A673 (cell line): Measurements from ENCODE around the gene EMILIN2. TPM values are rescaled to one million over a fixed set of nuclear protein-coding genes. Genes with fewer than 3 reads are reported as not detected.

Experiments
- BruUV-seq: library from RNA; stranded (reverse); fragments of 400-500 nt; replicated peaks from 2 replicates; lab custom pipeline; 2021; lab: Mats Ljungman, UMichigan
- CTCF ChIA-PET: fragments of 300-600 bp; sonication (Branson Sonifier 250); formaldehyde crosslinking; loops from one replicate; lab custom pipeline; 2022; ENCODE audit warnings: antibody characterized with exemption; lab: Charles Lee
- POLR2A ChIA-PET: fragments of 300-600 bp; sonication (Branson Sonifier 250); formaldehyde crosslinking; loops from one replicate; lab custom pipeline; 2022; ENCODE audit warnings: antibody characterized with exemption; ENCODE audit not compliant: low non-redundant PET; lab: Charles Lee
- DNase-seq: peaks from one replicate; pipeline ENCODE4 v3.0.0-alpha.2; 2015; ENCODE audit warnings: low spot score
- H3K27ac ChIP-seq: fragments of 200-600 bp; sonication (generic); 2 replicates; pipeline ENCODE4 v1.5.1; 2016; ENCODE audit warnings: mixed run types, low read depth, mild to moderate bottlenecking, mixed read lengths, antibody characterized with exemption, low read length; ENCODE audit not compliant: poor library complexity, severe bottlenecking
- H3K27me3 ChIP-seq: fragments of 200-600 bp; sonication (generic); replicated peaks from 2 replicates; pipeline ENCODE4 v1.6.1; 2017; ENCODE audit warnings: mixed run types, low read depth, mild to moderate bottlenecking, mixed read lengths, antibody characterized with exemption, low read length; ENCODE audit not compliant: insufficient read depth, poor library complexity
- H3K36me3 ChIP-seq: fragments of 200-600 bp; sonication (generic); 2 replicates; pipeline ENCODE4 v1.6.1; 2016; ENCODE audit warnings: mixed run types, mild to moderate bottlenecking, mixed read lengths, antibody characterized with exemption, low read length; ENCODE audit not compliant: insufficient read depth, poor library complexity, severe bottlenecking
- H3K4me1 ChIP-seq: fragments of 200-600 bp; sonication (generic); 2 replicates; pipeline ENCODE4 v1.6.1; 2017; ENCODE audit warnings: mixed run types, mild to moderate bottlenecking, mixed read lengths, antibody characterized with exemption, low read length; ENCODE audit not compliant: insufficient read depth, poor library complexity, severe bottlenecking
- H3K4me3 ChIP-seq: fragments of 200-600 bp; sonication (generic); 2 replicates; pipeline ENCODE4 v1.5.1; 2016; ENCODE audit warnings: low read depth, mixed run types, mild to moderate bottlenecking, mixed read lengths, low read length; ENCODE audit not compliant: poor library complexity, severe bottlenecking
- H3K9me3 ChIP-seq: fragments of 200-600 bp; sonication (generic); 2 replicates; pipeline ENCODE4 v1.6.1; 2016; ENCODE audit warnings: mixed run types, low read depth, mild to moderate bottlenecking, mixed read lengths, antibody characterized with exemption, low read length; ENCODE audit not compliant: poor library complexity, severe bottlenecking
- CTCF ChIP-seq: fragments of 300-800, 200-600 bp; sonication (generic); conservative IDR thresholded peaks from 2 replicates; pipeline ENCODE4 v1.5.1; 2017; ENCODE audit warnings: low read depth, mild to moderate bottlenecking, antibody characterized with exemption, low read length, moderate library complexity, mixed read lengths
- EZH2 ChIP-seq: fragments of 200-600 bp; sonication (generic); IDR thresholded peaks from 2 replicates; pipeline ENCODE4 v1.6.1; 2017; ENCODE audit warnings: borderline replicate concordance, low read depth, mild to moderate bottlenecking, mixed read lengths, antibody characterized with exemption, low read length; ENCODE audit not compliant: poor library complexity, severe bottlenecking
- intact Hi-C: fragments of 100-400 bp; cut with micrococcal nuclease; formaldehyde crosslinking; loops from one replicate; pipeline ENCODE4 v1.10.0; 2022; ENCODE audit not compliant: unreplicated experiment
- total RNA-seq: library from RNA; stranded (reverse); gene quantifications from 2 replicates; pipeline ENCODE4 v1.2.3, GENCODE V29; 2021

The EMILIN2 gene
- total RNA-seq, 1 experiment from 2014 or later = 23.4 TPM

GRCh38 chr18:2952605-2953004, 105.8 kb downstream of the EMILIN2 start:
- DNase-seq = no peak
- Histone ChIP-seq H3K9me3 (no peaks in the 10 kb centered on the region), H3K27me3 (no peaks in the 10 kb centered on the region), H3K4me1 (peaks cover 11% of the 10 kb centered on the region), H3K27ac (no peak overlapping the region), H3K36me3 (peaks cover 35% of the 10 kb centered on the region), H3K4me3 (no peak overlapping the region)
- CTCF ChIA-PET = no interaction called here
- BruUV-seq = no TSS peak
- POLR2A ChIA-PET = no interaction called here
- no peak for TF ChIP-seq EZH2
- TF ChIP-seq CTCF = no peak
- intact Hi-C loops = no loop called here

GRCh38 chr18:2953935-2954653, 107.3 kb downstream of the EMILIN2 start:
- peaks cover 33% of the 10 kb centered on the region for H3K36me3 ChIP-seq
- POLR2A ChIA-PET = no interaction called here

GRCh38 chr18:2954869-2955645, 108.3 kb downstream of the EMILIN2 start:
- DNase-seq = no peak
- H3K27me3 ChIP-seq = no peaks in the 10 kb centered on the region
- peaks cover 16% of the 10 kb centered on the region for H3K4me1 ChIP-seq
- intact Hi-C loops = no loop called here
- no TSS peak for BruUV-seq
- H3K36me3 ChIP-seq = peaks cover 28% of the 10 kb centered on the region
- no peak overlapping the region for H3K4me3 ChIP-seq
- no peaks in the 10 kb centered on the region for H3K9me3 ChIP-seq
- no peak for TF ChIP-seq CTCF
- no peak for TF ChIP-seq EZH2
- POLR2A ChIA-PET = no interaction called here
- CTCF ChIA-PET = no interaction called here
- H3K27ac ChIP-seq = no peak overlapping the region

More at GRCh38 chr18:2953935-2954653, 107.3 kb downstream of the EMILIN2 start:
- no TSS peak for BruUV-seq
- Histone ChIP-seq H3K27ac (no peak overlapping the region), H3K27me3 (no peaks in the 10 kb centered on the region), H3K4me1 (peaks cover 11% of the 10 kb centered on the region), H3K4me3 (no peak overlapping the region), H3K9me3 (no peaks in the 10 kb centered on the region)
- no peak for TF ChIP-seq CTCF
- no peak for TF ChIP-seq EZH2
- intact Hi-C loops = no loop called here
- DNase-seq = no peak
- CTCF ChIA-PET = no interaction called here
